GM12878 (cell line): ENCODE results near the gene SGSM2. TPM values are rescaled to one million over a fixed set of nuclear protein-coding genes. Genes with fewer than 3 reads are reported as not detected.
A peak's percentile ranks its signal among the peaks of the same experiment; 100 is the strongest.

Experiments used
- IKZF1 ChIP-seq: fragments of 450-650 bp; conservative IDR thresholded peaks from 2 replicates; pipeline ENCODE4 v1.6.1; 2017; ENCODE audit warnings: antibody characterized with exemption, mild to moderate bottlenecking
- MTA2 ChIP-seq: fragments of 450-650 bp; IDR thresholded peaks from 2 replicates; pipeline ENCODE4 v1.6.1; 2016; ENCODE audit warnings: low read depth, mild to moderate bottlenecking, moderate library complexity
- RAD51 ChIP-seq: fragments of 450-650 bp; IDR thresholded peaks from 2 replicates; pipeline ENCODE4 v1.6.1; 2016; ENCODE audit warnings: moderate library complexity, mild to moderate bottlenecking, inconsistent platforms
- RCOR1 ChIP-seq: conservative IDR thresholded peaks from 2 replicates; pipeline ENCODE4 v1.6.1; 2012; ENCODE audit warnings: low read depth, low read length, improper control_type of control experiment
- RUNX3 ChIP-seq: IDR thresholded peaks from 2 replicates; pipeline ENCODE4 v1.6.1; 2012; ENCODE audit warnings: low read length, inconsistent platforms
- TAF1 ChIP-seq: IDR thresholded peaks from 2 replicates; pipeline ENCODE4 v1.6.1; 2011; ENCODE audit warnings: mild to moderate bottlenecking, low read depth, low read length, borderline replicate concordance
- TARDBP ChIP-seq: IDR thresholded peaks from 2 replicates; pipeline ENCODE4 v1.6.1; 2016; ENCODE audit warnings: borderline replicate concordance
- TCF3 ChIP-seq: IDR thresholded peaks from 2 replicates; pipeline ENCODE4 v1.6.1; 2012; ENCODE audit warnings: low read depth, mild to moderate bottlenecking, low read length, borderline replicate concordance; ENCODE audit not compliant: insufficient read depth
- TCF7 ChIP-seq: IDR thresholded peaks from 2 replicates; pipeline ENCODE4 v1.6.1; 2014; ENCODE audit warnings: antibody characterized with exemption, borderline replicate concordance
- USF1 ChIP-seq: IDR thresholded peaks from 2 replicates; pipeline ENCODE4 v1.6.1; 2011; ENCODE audit warnings: borderline replicate concordance, low read depth, mild to moderate bottlenecking, moderate library complexity, mixed read lengths, low read length; ENCODE audit not compliant: insufficient read depth; ENCODE audit errors: extremely low read length
- ZBTB40 ChIP-seq: fragments of 450-650 bp; IDR thresholded peaks from 2 replicates; pipeline ENCODE4 v1.6.1; 2016; ENCODE audit warnings: mild to moderate bottlenecking, moderate library complexity, borderline replicate concordance
- ZNF24 ChIP-seq: fragments of 450-650 bp; IDR thresholded peaks from 2 replicates; pipeline ENCODE4 v1.6.1; 2017; ENCODE audit warnings: antibody characterized with exemption, mild to moderate bottlenecking
- polyA plus RNA-seq, 11 experiments: library from polyadenylated mRNA; depleted of rRNA in 4 of 11; unstranded in 6 of 11; stranded (reverse) in 5 of 11; fragments of >200 nt; fragmentation: Nextera tagmentation in 4 of 11; fragmentation: Illumina TruSeq in 1 of 11; extraction: Ambion mirVana in 4 of 11; extraction: Trizol in 1 of 11; gene quantifications; 1 replicate in 1 of 11; 2 replicates in 10 of 11; pipeline versions ENCODE4 v1.2.1 to v1.2.3, GENCODE V29; 2011 to 2016; ENCODE audit warnings: inconsistent platforms in 2 of 11, missing spikeins in 2 of 11, low read depth in 1 of 11
- total RNA-seq, 4 experiments: library from RNA; depleted of rRNA in 3 of 4; stranded (reverse); fragments of >200 nt in 3 of 4; fragmentation: Illumina TruSeq in 1 of 4; extraction: Trizol in 1 of 4; gene quantifications; 2 replicates each; pipeline versions ENCODE4 v1.2.1 to v1.2.3, GENCODE V29; 2013 to 2021
- TF ChIP-seq, protein P1 (sequence below): fragments of 450-650 bp; IDR thresholded peaks from 2 replicates; pipeline ENCODE4 v1.6.1; 2017; ENCODE audit warnings: mild to moderate bottlenecking, moderate library complexity
- TF ChIP-seq, protein P2 (sequence below): IDR thresholded peaks from 2 replicates; pipeline ENCODE4 v1.6.1; 2012; ENCODE audit warnings: low read length, inconsistent platforms
- TF ChIP-seq, protein P3 (sequence below): fragments of 450-650 bp; formaldehyde crosslinking; IDR thresholded peaks from 2 replicates; pipeline ENCODE4 v1.4.0; 2020; ENCODE audit warnings: mild to moderate bottlenecking, moderate library complexity

SGSM2 gene
- total and polyA plus RNA-seq, 10 of the 15 experiments (the other 5 are each of a cell fraction or from before 2014, with no cell fraction given) = 0.50 to 50.9 (median 18.5) TPM

- TF ChIP-seq ZBTB40 (peak; percentile 97), RAD51 (no peak), TAF1 (peak; percentile 91), TARDBP (0 out of 2 replicates have a peak, but pooled peaks have one; percentile 36), IKZF1 (peak; percentile 81), RCOR1 (no peak), RUNX3 (peak; percentile 44), TCF7 (no peak), TCF3 (0 out of 2 replicates have a peak, but pooled peaks have one; percentile 40), USF1 (no peak), MTA2 (peak; percentile 90), ZNF24 (no peak)
- TF ChIP-seq, protein P1, sequence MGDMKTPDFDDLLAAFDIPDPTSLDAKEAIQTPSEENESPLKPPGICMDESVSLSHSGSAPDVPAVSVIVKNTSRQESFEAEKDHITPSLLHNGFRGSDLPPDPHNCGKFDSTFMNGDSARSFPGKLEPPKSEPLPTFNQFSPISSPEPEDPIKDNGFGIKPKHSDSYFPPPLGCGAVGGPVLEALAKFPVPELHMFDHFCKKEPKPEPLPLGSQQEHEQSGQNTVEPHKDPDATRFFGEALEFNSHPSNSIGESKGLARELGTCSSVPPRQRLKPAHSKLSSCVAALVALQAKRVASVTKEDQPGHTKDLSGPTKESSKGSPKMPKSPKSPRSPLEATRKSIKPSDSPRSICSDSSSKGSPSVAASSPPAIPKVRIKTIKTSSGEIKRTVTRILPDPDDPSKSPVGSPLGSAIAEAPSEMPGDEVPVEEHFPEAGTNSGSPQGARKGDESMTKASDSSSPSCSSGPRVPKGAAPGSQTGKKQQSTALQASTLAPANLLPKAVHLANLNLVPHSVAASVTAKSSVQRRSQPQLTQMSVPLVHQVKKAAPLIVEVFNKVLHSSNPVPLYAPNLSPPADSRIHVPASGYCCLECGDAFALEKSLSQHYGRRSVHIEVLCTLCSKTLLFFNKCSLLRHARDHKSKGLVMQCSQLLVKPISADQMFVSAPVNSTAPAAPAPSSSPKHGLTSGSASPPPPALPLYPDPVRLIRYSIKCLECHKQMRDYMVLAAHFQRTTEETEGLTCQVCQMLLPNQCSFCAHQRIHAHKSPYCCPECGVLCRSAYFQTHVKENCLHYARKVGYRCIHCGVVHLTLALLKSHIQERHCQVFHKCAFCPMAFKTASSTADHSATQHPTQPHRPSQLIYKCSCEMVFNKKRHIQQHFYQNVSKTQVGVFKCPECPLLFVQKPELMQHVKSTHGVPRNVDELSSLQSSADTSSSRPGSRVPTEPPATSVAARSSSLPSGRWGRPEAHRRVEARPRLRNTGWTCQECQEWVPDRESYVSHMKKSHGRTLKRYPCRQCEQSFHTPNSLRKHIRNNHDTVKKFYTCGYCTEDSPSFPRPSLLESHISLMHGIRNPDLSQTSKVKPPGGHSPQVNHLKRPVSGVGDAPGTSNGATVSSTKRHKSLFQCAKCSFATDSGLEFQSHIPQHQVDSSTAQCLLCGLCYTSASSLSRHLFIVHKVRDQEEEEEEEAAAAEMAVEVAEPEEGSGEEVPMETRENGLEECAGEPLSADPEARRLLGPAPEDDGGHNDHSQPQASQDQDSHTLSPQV = 0 out of 2 replicates have a peak, but pooled peaks have one; percentile 21
- TF ChIP-seq, protein P2, sequence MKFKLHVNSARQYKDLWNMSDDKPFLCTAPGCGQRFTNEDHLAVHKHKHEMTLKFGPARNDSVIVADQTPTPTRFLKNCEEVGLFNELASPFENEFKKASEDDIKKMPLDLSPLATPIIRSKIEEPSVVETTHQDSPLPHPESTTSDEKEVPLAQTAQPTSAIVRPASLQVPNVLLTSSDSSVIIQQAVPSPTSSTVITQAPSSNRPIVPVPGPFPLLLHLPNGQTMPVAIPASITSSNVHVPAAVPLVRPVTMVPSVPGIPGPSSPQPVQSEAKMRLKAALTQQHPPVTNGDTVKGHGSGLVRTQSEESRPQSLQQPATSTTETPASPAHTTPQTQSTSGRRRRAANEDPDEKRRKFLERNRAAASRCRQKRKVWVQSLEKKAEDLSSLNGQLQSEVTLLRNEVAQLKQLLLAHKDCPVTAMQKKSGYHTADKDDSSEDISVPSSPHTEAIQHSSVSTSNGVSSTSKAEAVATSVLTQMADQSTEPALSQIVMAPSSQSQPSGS = no peak
- TF ChIP-seq, protein P3, sequence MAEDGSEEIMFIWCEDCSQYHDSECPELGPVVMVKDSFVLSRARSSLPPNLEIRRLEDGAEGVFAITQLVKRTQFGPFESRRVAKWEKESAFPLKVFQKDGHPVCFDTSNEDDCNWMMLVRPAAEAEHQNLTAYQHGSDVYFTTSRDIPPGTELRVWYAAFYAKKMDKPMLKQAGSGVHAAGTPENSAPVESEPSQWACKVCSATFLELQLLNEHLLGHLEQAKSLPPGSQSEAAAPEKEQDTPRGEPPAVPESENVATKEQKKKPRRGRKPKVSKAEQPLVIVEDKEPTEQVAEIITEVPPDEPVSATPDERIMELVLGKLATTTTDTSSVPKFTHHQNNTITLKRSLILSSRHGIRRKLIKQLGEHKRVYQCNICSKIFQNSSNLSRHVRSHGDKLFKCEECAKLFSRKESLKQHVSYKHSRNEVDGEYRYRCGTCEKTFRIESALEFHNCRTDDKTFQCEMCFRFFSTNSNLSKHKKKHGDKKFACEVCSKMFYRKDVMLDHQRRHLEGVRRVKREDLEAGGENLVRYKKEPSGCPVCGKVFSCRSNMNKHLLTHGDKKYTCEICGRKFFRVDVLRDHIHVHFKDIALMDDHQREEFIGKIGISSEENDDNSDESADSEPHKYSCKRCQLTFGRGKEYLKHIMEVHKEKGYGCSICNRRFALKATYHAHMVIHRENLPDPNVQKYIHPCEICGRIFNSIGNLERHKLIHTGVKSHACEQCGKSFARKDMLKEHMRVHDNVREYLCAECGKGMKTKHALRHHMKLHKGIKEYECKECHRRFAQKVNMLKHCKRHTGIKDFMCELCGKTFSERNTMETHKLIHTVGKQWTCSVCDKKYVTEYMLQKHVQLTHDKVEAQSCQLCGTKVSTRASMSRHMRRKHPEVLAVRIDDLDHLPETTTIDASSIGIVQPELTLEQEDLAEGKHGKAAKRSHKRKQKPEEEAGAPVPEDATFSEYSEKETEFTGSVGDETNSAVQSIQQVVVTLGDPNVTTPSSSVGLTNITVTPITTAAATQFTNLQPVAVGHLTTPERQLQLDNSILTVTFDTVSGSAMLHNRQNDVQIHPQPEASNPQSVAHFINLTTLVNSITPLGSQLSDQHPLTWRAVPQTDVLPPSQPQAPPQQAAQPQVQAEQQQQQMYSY = no peak
Observed at GRCh38 chr17:2336215-2336851, 968 bp upstream of the SGSM2 start, which contains the start of gene TSR1 (continued).
